Skin epidermis (tissue), 12 donors: Measurements from ENCODE around the gene PTCSC3.

Experiments
- H3K27ac ChIP-seq, 21 experiments: fragments of 200-600 bp; sonication (generic) in 11 of 21; one replicate each; pipeline ENCODE4 v1.5.0; 2020; ENCODE audit warnings: mild to moderate bottlenecking in 3 of 21, inconsistent platforms in 2 of 21, moderate library complexity in 2 of 21
- H3K4me3 ChIP-seq, 7 experiments: fragments of 200-600 bp; sonication (generic) in 2 of 7; one replicate each; pipeline ENCODE4 v1.5.0; 2020; ENCODE audit warnings: inconsistent platforms in 2 of 7, mild to moderate bottlenecking in 2 of 7, moderate library complexity in 1 of 7

PTCSC3 gene

GRCh38 chr14:36087411-36087810 lies 89.1 kb downstream of the PTCSC3 start:
- no peak overlapping the region for H3K4me3 ChIP-seq
- H3K27ac ChIP-seq = no peak overlapping the region

GRCh38 chr14:36086629-36087395 lies 89.7 kb downstream of the PTCSC3 start:
- Histone ChIP-seq H3K4me3 (no peak overlapping the region), H3K27ac (no peak overlapping the region)

GRCh38 chr14:36085861-36086260 lies 90.7 kb downstream of the PTCSC3 start:
- Histone ChIP-seq H3K4me3 (no peak overlapping the region), H3K27ac (no peak overlapping the region)
